ENCODE data around the gene RFX2.

Gene RFX2

DNA sequence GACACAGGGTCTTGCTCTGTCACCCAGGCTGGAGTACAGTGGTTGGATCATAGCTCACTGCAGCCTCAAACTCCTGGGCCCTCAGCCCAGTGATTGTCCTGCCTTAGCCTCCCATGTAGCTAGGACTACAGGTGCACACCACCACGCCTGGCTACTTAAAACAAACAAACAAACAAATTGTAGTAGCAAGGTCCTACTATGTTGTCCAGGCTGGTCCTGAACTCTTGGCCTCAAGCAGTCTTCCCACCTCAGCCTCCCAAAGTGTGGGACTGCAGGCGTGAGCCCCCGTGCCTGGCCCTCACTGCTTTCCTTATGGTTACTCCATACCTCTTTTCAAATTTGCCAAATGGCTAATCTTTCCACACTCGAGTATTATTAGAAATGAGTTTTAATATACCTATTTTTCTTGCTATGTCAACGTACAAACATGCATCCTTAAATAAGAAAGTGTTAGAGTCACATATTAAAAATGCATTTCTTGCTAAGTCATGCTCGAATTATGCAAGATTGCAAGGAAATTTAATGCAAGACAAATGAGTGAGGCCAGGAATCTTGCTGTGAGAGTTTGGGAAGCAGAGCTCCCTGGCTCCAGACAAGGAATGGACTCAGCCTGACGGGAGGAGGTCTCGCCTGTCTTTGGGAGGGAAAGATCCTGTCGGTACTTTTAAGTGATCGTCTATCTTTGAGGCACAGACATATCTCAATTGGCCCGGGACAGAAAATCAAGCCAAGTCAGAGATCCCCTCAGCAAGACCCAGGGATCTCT is 39.4 kb downstream of the RFX2 start:
- H3K9me2 ChIP-seq (replicated peaks; ENCODE audit: control insufficient read depth, low read length): no peaks in the 10 kb centered on the region
- H4K20me1 ChIP-seq (ENCODE audit: control insufficient read depth, insufficient read depth, low read depth, low read length): no peaks in the 10 kb centered on the region
- H3K36me3 ChIP-seq (ENCODE audit: control insufficient read depth, low read length): no peaks in the 10 kb centered on the region
- H3K79me2 ChIP-seq (ENCODE audit: control insufficient read depth, low read length): no peaks in the 10 kb centered on the region
- no peak overlapping the region for H3K4me2 ChIP-seq (ENCODE audit: low read length)
- no peaks in the 10 kb centered on the region for H3F3A ChIP-seq (ENCODE audit: control insufficient read depth, insufficient read depth)
- H3K4me3 ChIP-seq (ENCODE audit: low read length): no peak overlapping the region
- TF ChIP-seq CTCF (IDR thresholded peaks at IDR 0.05; ENCODE audit: low read depth, low read length, poor library complexity, severe bottlenecking) (no peak), EZH2phosphoT487 (IDR thresholded peaks at IDR 0.05; ENCODE audit: borderline replicate concordance, low read length) (no peak)
- no peak overlapping the region for H3K27ac ChIP-seq (ENCODE audit: low read depth, low read length)
- H3K9me3 ChIP-seq (ENCODE audit: control insufficient read depth, insufficient read depth, low read length): no peaks in the 10 kb centered on the region
- H3K4me1 ChIP-seq (ENCODE audit: control insufficient read depth, low read length): no peaks in the 10 kb centered on the region
- H3K27me3 ChIP-seq (ENCODE audit: control insufficient read depth, low read length): peaks cover 10% of the 10 kb centered on the region

GRCh38 chr19:6070207-6070681 is 40.1 kb downstream of the RFX2 start:
- Histone ChIP-seq H3K27ac (ENCODE audit: low read depth, low read length) (no peak overlapping the region), H3K4me1 (ENCODE audit: control insufficient read depth, low read length) (no peaks in the 10 kb centered on the region), H4K20me1 (ENCODE audit: control insufficient read depth, insufficient read depth, low read depth, low read length) (no peaks in the 10 kb centered on the region), H3K79me2 (ENCODE audit: control insufficient read depth, low read length) (no peaks in the 10 kb centered on the region), H3K4me3 (ENCODE audit: low read length) (no peak overlapping the region), H3K36me3 (ENCODE audit: control insufficient read depth, low read length) (no peaks in the 10 kb centered on the region), H3F3A (ENCODE audit: control insufficient read depth, insufficient read depth) (no peaks in the 10 kb centered on the region), H3K9me3 (ENCODE audit: control insufficient read depth, insufficient read depth, low read length) (no peaks in the 10 kb centered on the region), H3K27me3 (ENCODE audit: control insufficient read depth, low read length) (peaks cover 12% of the 10 kb centered on the region), H3K9me2 (replicated peaks; ENCODE audit: control insufficient read depth, low read length) (no peaks in the 10 kb centered on the region), H3K4me2 (ENCODE audit: low read length) (no peak overlapping the region)
- TF ChIP-seq CTCF (IDR thresholded peaks at IDR 0.05; ENCODE audit: low read depth, low read length, poor library complexity, severe bottlenecking) (no peak), EZH2phosphoT487 (IDR thresholded peaks at IDR 0.05; ENCODE audit: borderline replicate concordance, low read length) (no peak)

- no peak overlapping the region for H3K4me2 ChIP-seq (ENCODE audit: low read length)
- H3K27ac ChIP-seq (ENCODE audit: low read depth, low read length): no peak overlapping the region
- H3K27me3 ChIP-seq (ENCODE audit: control insufficient read depth, low read length): peaks cover 12% of the 10 kb centered on the region
- no peak overlapping the region for H3K4me3 ChIP-seq (ENCODE audit: low read length)
- H3K4me1 ChIP-seq (ENCODE audit: control insufficient read depth, low read length): no peaks in the 10 kb centered on the region
- H3K36me3 ChIP-seq (ENCODE audit: control insufficient read depth, low read length): no peaks in the 10 kb centered on the region
- no peaks in the 10 kb centered on the region for H3K9me2 ChIP-seq (replicated peaks; ENCODE audit: control insufficient read depth, low read length)
- no peaks in the 10 kb centered on the region for H3K9me3 ChIP-seq (ENCODE audit: control insufficient read depth, insufficient read depth, low read length)
- H3K79me2 ChIP-seq (ENCODE audit: control insufficient read depth, low read length): no peaks in the 10 kb centered on the region
- H3F3A ChIP-seq (ENCODE audit: control insufficient read depth, insufficient read depth): no peaks in the 10 kb centered on the region
- no peak for TF ChIP-seq CTCF (IDR thresholded peaks at IDR 0.05; ENCODE audit: low read depth, low read length, poor library complexity, severe bottlenecking)
- no peak for TF ChIP-seq EZH2phosphoT487 (IDR thresholded peaks at IDR 0.05; ENCODE audit: borderline replicate concordance, low read length)
- no peaks in the 10 kb centered on the region for H4K20me1 ChIP-seq (ENCODE audit: control insufficient read depth, insufficient read depth, low read depth, low read length)
These were observed 41.0 kb downstream of the RFX2 start for GRCh38 chr19:6069268-6069791.

Data from DOHH2 (cell line).